ENCODE results near the gene KRTAP3-2. TPM values are rescaled to one million over a fixed set of nuclear protein-coding genes. Genes with fewer than 3 reads are reported as not detected.

Gene KRTAP3-2
- total RNA-seq, 1 donor: not detected

DNA sequence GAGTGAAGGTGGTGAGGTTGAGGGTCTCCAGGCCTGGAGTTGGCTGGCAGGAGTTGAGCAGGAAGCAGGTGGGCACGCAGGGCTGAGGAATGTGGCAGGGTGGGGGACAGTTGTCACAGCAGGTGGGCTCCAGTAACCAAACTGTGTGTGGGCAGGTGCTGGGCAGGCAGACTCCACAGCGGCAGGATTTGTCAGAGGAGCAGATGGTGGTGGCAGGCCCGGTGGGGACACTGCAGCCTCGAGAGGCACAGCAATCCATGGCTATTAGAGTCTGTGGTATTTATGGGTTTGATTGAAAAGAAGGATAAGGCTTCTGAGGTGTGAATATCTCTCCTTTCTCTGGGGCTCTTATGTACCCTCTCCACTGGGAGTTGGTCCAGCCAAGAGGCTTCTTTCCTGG lies 5.9 kb downstream of the KRTAP3-2 start, which contains the start of gene KRTAP3-3:
Gene KRTAP3-3 (minus strand): TSS at position 326 of the 400 bp plus-strand sequence. CDS start 67 bp downstream, at position 259.
- no peaks in the 10 kb centered on the region for H3K9me3 ChIP-seq (ENCODE audit: low read depth, low read length)
- no peaks in the 10 kb centered on the region for H3K79me2 ChIP-seq (ENCODE audit: insufficient read depth, low read length)
- H3K4me2 ChIP-seq (ENCODE audit: insufficient read depth, low read length): no peak within 1 kb of the TSS
- DNase-seq (ENCODE audit: insufficient read length, low spot score, missing footprints): no peak
- H3K4me3 ChIP-seq (ENCODE audit: insufficient read depth, low read length): no peak within 1 kb of the TSS
- H3K27ac ChIP-seq (ENCODE audit: low read depth, low read length): no peak within 1 kb of the TSS
- TF ChIP-seq, protein P1, sequence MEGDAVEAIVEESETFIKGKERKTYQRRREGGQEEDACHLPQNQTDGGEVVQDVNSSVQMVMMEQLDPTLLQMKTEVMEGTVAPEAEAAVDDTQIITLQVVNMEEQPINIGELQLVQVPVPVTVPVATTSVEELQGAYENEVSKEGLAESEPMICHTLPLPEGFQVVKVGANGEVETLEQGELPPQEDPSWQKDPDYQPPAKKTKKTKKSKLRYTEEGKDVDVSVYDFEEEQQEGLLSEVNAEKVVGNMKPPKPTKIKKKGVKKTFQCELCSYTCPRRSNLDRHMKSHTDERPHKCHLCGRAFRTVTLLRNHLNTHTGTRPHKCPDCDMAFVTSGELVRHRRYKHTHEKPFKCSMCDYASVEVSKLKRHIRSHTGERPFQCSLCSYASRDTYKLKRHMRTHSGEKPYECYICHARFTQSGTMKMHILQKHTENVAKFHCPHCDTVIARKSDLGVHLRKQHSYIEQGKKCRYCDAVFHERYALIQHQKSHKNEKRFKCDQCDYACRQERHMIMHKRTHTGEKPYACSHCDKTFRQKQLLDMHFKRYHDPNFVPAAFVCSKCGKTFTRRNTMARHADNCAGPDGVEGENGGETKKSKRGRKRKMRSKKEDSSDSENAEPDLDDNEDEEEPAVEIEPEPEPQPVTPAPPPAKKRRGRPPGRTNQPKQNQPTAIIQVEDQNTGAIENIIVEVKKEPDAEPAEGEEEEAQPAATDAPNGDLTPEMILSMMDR (IDR thresholded peaks at IDR 0.05; ENCODE audit: extremely low read depth, low read depth, low read length): no peak
- no peaks in the 10 kb centered on the region for H3K27me3 ChIP-seq (ENCODE audit: insufficient read depth, low read length)
- H3K4me1 ChIP-seq (ENCODE audit: insufficient read depth, low read length): no peaks in the 10 kb centered on the region
- no peaks in the 10 kb centered on the region for H4K20me1 ChIP-seq (ENCODE audit: insufficient read depth, low read length)
- H2AFZ ChIP-seq (ENCODE audit: low read length): no peak within 1 kb of the TSS
- H3K36me3 ChIP-seq (ENCODE audit: insufficient read depth, low read length): no peaks in the 10 kb centered on the region

DNA sequence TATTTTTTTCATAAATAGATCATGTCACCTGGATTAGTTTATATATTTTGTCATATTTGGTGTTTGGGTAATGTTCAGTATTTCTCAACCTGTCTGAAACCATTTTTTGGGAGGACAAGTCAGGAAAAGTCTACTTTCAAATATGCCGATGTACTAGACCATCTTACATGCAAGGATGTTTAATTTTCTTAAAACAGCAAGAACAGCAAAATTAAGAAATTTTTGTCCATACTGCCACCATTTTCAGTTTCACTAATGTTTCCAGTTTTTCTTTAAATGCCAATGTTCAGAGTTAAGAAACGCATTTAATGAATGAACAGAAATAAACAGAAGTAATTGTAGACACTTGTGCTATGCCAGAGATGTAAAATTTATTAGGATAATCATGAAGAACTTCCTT lies 6.6 kb downstream of the KRTAP3-2 start:
- no peaks in the 10 kb centered on the region for H3K36me3 ChIP-seq (ENCODE audit: insufficient read depth, low read length)
- H2AFZ ChIP-seq (ENCODE audit: low read length): no peak overlapping the region
- TF ChIP-seq, protein P1 (IDR thresholded peaks at IDR 0.05; ENCODE audit: extremely low read depth, low read depth, low read length): no peak
- H3K9me3 ChIP-seq (ENCODE audit: low read depth, low read length): no peaks in the 10 kb centered on the region
- H3K4me3 ChIP-seq (ENCODE audit: insufficient read depth, low read length): no peak overlapping the region
- no peaks in the 10 kb centered on the region for H4K20me1 ChIP-seq (ENCODE audit: insufficient read depth, low read length)
- H3K27ac ChIP-seq (ENCODE audit: low read depth, low read length): no peak overlapping the region
- H3K4me2 ChIP-seq (ENCODE audit: insufficient read depth, low read length): no peak overlapping the region
- H3K27me3 ChIP-seq (ENCODE audit: insufficient read depth, low read length): no peaks in the 10 kb centered on the region
- H3K79me2 ChIP-seq (ENCODE audit: insufficient read depth, low read length): no peaks in the 10 kb centered on the region
- no peak for DNase-seq (ENCODE audit: insufficient read length, low spot score, missing footprints)
- H3K4me1 ChIP-seq (ENCODE audit: insufficient read depth, low read length): no peaks in the 10 kb centered on the region

DNA sequence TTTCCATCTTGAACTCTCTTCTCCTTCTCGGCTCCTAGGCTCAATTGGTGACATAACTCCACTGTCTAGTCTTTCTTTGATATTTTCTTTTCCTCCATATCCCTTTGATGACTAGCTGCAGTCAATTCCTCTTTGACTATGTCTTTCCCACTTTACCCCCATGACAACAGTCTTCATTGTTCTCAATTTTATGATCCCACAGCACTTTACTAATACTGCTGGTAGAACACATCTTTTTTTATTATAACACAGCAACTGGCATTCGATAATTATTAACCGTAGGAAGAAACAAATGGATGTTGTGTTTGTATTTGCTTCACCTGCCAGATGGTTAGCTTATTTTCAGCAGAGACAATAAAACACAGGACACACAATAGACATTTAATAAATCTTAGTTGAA lies 7.0 kb downstream of the KRTAP3-2 start:
- DNase-seq (ENCODE audit: insufficient read length, low spot score, missing footprints): no peak
- Histone ChIP-seq H3K4me1 (ENCODE audit: insufficient read depth, low read length) (no peaks in the 10 kb centered on the region), H3K4me2 (ENCODE audit: insufficient read depth, low read length) (no peak overlapping the region), H3K27me3 (ENCODE audit: insufficient read depth, low read length) (no peaks in the 10 kb centered on the region), H3K27ac (ENCODE audit: low read depth, low read length) (no peak overlapping the region), H4K20me1 (ENCODE audit: insufficient read depth, low read length) (no peaks in the 10 kb centered on the region), H3K4me3 (ENCODE audit: insufficient read depth, low read length) (no peak overlapping the region), H2AFZ (ENCODE audit: low read length) (peak overlapping the region; percentile 42), H3K36me3 (ENCODE audit: insufficient read depth, low read length) (no peaks in the 10 kb centered on the region), H3K9me3 (ENCODE audit: low read depth, low read length) (no peaks in the 10 kb centered on the region), H3K79me2 (ENCODE audit: insufficient read depth, low read length) (no peaks in the 10 kb centered on the region)
- TF ChIP-seq, protein P1 (IDR thresholded peaks at IDR 0.05; ENCODE audit: extremely low read depth, low read depth, low read length): no peak

DNA sequence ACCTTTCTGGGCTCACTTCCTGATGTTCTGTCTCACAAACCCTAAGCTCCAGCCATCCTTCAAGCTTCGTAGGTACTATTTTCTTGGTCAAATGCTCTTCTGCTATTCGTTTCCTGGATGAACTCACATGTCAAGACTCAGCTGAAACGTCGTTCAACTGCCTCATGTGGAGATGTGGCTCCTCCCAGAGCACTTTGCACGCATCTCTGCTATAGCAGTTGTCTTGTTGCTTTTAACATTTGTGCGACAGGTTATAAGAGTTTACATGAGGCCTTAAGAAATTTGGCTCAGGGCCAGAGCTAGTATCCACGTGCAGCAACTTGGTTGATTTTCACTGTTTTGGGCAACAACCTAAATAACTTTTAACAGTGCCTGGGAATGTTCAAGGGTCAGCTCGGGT lies 12.8 kb downstream of the KRTAP3-2 start:
- TF ChIP-seq, protein P1 (IDR thresholded peaks at IDR 0.05; ENCODE audit: extremely low read depth, low read depth, low read length): no peak
- H2AFZ ChIP-seq (ENCODE audit: low read length): no peak overlapping the region
- H3K36me3 ChIP-seq (ENCODE audit: insufficient read depth, low read length): no peaks in the 10 kb centered on the region

More for the DNA sequence above, 12.8 kb downstream of the KRTAP3-2 start:
- H3K4me2 ChIP-seq (ENCODE audit: insufficient read depth, low read length): no peak overlapping the region
- no peak overlapping the region for H3K27ac ChIP-seq (ENCODE audit: low read depth, low read length)
- no peak overlapping the region for H3K4me3 ChIP-seq (ENCODE audit: insufficient read depth, low read length)
- no peaks in the 10 kb centered on the region for H3K9me3 ChIP-seq (ENCODE audit: low read depth, low read length)
- DNase-seq (ENCODE audit: insufficient read length, low spot score, missing footprints): no peak
- no peaks in the 10 kb centered on the region for H3K79me2 ChIP-seq (ENCODE audit: insufficient read depth, low read length)
- no peaks in the 10 kb centered on the region for H3K27me3 ChIP-seq (ENCODE audit: insufficient read depth, low read length)
- no peaks in the 10 kb centered on the region for H4K20me1 ChIP-seq (ENCODE audit: insufficient read depth, low read length)
- H3K4me1 ChIP-seq (ENCODE audit: insufficient read depth, low read length): no peaks in the 10 kb centered on the region

Measured in osteoblast (primary cell).